WTC11 (cell line): ENCODE results near the gene CNOT6.

Experiments used
- NFYB ChIP-seq: sonication (generic); formaldehyde crosslinking; conservative IDR thresholded peaks from 2 replicates; pipeline ENCODE4 v1.8.0; 2022; ENCODE audit warnings: low read depth, missing genetic modification reagents
- SP1 ChIP-seq: sonication (generic); formaldehyde crosslinking; conservative IDR thresholded peaks from 2 replicates; pipeline ENCODE4 v1.8.1; 2022; ENCODE audit warnings: missing genetic modification reagents
- ZNF423 ChIP-seq: fragments of 250-450 bp; sonication (Bioruptor Pico); IDR thresholded peaks from 2 replicates; pipeline ENCODE4 v2.1.2; 2022; ENCODE audit warnings: mild to moderate bottlenecking, moderate library complexity
- TF ChIP-seq, protein P1 (sequence below): sonication (generic); formaldehyde crosslinking; IDR thresholded peaks from 2 replicates; pipeline ENCODE4 v1.8.0; 2023; ENCODE audit warnings: missing genetic modification reagents, mild to moderate bottlenecking, borderline replicate concordance
- TF ChIP-seq, protein P2 (sequence below): fragments of 200-600 bp; IDR thresholded peaks from 2 replicates; pipeline ENCODE4 v1.8.0; 2022; ENCODE audit warnings: antibody characterized with exemption

DNA sequence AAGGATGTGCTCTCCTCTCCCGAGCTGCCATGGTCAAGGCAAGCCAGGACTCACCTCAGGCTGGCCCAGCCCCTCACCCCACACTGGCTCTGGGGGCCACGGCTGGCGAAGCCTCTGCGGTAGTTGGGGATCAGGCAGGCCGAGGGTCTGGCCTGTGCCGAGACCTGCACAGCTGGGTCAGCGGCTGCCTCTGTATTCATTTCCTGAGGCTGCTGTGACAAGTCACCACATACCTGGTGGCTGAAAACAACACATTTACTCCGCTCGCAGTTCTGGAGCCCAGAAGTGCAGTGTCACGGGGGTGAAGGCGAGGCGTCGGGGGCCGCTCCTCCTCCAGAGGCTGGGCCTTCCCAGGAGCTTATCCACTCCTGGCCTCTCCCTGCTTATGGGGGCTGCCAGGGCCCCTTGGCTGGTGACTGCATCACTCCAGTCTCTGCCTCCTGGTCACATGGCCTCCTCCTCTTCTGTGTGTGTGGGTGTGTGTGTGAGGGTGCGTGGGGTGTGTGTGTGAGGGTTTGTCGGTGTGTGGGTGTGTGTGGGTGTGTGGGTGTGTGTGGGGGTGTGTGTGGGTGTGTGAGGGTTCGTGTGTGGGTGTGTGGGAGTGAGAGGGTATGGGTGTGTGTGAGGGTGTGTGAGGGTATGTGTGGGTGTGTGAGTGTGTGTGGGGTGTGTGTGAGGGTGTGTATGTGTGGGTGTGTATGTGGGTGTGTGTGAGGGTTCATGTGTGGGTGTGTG lies 100.3 kb downstream of the CNOT6 start:
- TF ChIP-seq, protein P1, sequence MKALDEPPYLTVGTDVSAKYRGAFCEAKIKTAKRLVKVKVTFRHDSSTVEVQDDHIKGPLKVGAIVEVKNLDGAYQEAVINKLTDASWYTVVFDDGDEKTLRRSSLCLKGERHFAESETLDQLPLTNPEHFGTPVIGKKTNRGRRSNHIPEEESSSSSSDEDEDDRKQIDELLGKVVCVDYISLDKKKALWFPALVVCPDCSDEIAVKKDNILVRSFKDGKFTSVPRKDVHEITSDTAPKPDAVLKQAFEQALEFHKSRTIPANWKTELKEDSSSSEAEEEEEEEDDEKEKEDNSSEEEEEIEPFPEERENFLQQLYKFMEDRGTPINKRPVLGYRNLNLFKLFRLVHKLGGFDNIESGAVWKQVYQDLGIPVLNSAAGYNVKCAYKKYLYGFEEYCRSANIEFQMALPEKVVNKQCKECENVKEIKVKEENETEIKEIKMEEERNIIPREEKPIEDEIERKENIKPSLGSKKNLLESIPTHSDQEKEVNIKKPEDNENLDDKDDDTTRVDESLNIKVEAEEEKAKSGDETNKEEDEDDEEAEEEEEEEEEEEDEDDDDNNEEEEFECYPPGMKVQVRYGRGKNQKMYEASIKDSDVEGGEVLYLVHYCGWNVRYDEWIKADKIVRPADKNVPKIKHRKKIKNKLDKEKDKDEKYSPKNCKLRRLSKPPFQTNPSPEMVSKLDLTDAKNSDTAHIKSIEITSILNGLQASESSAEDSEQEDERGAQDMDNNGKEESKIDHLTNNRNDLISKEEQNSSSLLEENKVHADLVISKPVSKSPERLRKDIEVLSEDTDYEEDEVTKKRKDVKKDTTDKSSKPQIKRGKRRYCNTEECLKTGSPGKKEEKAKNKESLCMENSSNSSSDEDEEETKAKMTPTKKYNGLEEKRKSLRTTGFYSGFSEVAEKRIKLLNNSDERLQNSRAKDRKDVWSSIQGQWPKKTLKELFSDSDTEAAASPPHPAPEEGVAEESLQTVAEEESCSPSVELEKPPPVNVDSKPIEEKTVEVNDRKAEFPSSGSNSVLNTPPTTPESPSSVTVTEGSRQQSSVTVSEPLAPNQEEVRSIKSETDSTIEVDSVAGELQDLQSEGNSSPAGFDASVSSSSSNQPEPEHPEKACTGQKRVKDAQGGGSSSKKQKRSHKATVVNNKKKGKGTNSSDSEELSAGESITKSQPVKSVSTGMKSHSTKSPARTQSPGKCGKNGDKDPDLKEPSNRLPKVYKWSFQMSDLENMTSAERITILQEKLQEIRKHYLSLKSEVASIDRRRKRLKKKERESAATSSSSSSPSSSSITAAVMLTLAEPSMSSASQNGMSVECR (CRISPR knock-in tag): no peak
- TF ChIP-seq NFYB (CRISPR knock-in tag): no peak
- no peak for TF ChIP-seq ZNF423 (CRISPR knock-in tag)
- TF ChIP-seq, protein P2, sequence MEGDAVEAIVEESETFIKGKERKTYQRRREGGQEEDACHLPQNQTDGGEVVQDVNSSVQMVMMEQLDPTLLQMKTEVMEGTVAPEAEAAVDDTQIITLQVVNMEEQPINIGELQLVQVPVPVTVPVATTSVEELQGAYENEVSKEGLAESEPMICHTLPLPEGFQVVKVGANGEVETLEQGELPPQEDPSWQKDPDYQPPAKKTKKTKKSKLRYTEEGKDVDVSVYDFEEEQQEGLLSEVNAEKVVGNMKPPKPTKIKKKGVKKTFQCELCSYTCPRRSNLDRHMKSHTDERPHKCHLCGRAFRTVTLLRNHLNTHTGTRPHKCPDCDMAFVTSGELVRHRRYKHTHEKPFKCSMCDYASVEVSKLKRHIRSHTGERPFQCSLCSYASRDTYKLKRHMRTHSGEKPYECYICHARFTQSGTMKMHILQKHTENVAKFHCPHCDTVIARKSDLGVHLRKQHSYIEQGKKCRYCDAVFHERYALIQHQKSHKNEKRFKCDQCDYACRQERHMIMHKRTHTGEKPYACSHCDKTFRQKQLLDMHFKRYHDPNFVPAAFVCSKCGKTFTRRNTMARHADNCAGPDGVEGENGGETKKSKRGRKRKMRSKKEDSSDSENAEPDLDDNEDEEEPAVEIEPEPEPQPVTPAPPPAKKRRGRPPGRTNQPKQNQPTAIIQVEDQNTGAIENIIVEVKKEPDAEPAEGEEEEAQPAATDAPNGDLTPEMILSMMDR: no peak
- no peak for TF ChIP-seq SP1 (CRISPR knock-in tag)
